PC-9 (cell line): ENCODE measurements around the gene MEFV. TPM values are rescaled to one million over a fixed set of nuclear protein-coding genes. Genes with fewer than 3 reads are reported as not detected.

Experiments
- BruUV-seq: library from RNA; stranded (reverse); fragments of 400-500 nt; replicated peaks from 2 replicates; lab custom pipeline; 2021; lab: Mats Ljungman, UMichigan
- CTCF ChIA-PET: fragments of 300-600 bp; sonication (Branson Sonifier 250); formaldehyde crosslinking; loops from one replicate; lab custom pipeline; 2022; ENCODE audit warnings: antibody characterized with exemption; lab: Charles Lee
- POLR2A ChIA-PET: fragments of 300-600 bp; sonication (Branson Sonifier 250); formaldehyde crosslinking; loops from one replicate; lab custom pipeline; 2022; ENCODE audit warnings: antibody characterized with exemption; ENCODE audit not compliant: unreplicated experiment; lab: Charles Lee
- DNase-seq, 2 experiments: peaks; one replicate each; pipeline versions ENCODE4 v3.0.0 to v3.0.0-alpha.2; 2015 to 2022; ENCODE audit warnings: mixed read lengths in 1 of 2
- H2AFZ ChIP-seq: fragments of 200-600 bp; sonication (generic); 2 replicates; pipeline ENCODE4 v1.8.1; 2017; ENCODE audit warnings: antibody characterized with exemption
- H3F3A ChIP-seq: fragments of 200-600 bp; sonication (generic); 2 replicates; pipeline ENCODE4 v1.8.1; 2017; ENCODE audit warnings: antibody characterized with exemption, mild to moderate bottlenecking, low read depth; ENCODE audit not compliant: insufficient read depth
- H3K27ac ChIP-seq: fragments of 200-600 bp; sonication (generic); 2 replicates; pipeline ENCODE4 v1.6.1; 2016; ENCODE audit warnings: mixed run types
- H3K27me3 ChIP-seq: fragments of 200-600 bp; sonication (generic); 2 replicates; pipeline ENCODE4 v1.6.1; 2016; ENCODE audit warnings: low read depth, mixed run types; ENCODE audit not compliant: insufficient read depth
- H3K36me3 ChIP-seq: fragments of 200-600 bp; sonication (generic); 2 replicates; pipeline ENCODE4 v1.6.1; 2016; ENCODE audit warnings: low read depth, mixed run types
- H3K4me1 ChIP-seq: fragments of 200-600 bp; sonication (generic); replicated peaks from 2 replicates; pipeline ENCODE4 v1.6.1; 2016; ENCODE audit warnings: mixed run types; ENCODE audit not compliant: insufficient read depth
- H3K4me2 ChIP-seq: fragments of 200-600 bp; sonication (generic); 2 replicates; pipeline ENCODE4 v1.6.1; 2017; ENCODE audit warnings: mixed run types
- H3K4me3 ChIP-seq: fragments of 200-600 bp; sonication (generic); 2 replicates; pipeline ENCODE4 v1.6.1; 2016; ENCODE audit warnings: mixed run types
- H3K79me2 ChIP-seq: fragments of 200-600 bp; sonication (generic); 2 replicates; pipeline ENCODE4 v1.6.1; 2017; ENCODE audit warnings: low read depth, mixed run types
- H3K9me2 ChIP-seq: fragments of 200-600 bp; sonication (generic); 2 replicates; pipeline ENCODE4 v1.8.1; 2017; ENCODE audit warnings: mild to moderate bottlenecking; ENCODE audit not compliant: insufficient read depth
- H3K9me3 ChIP-seq: fragments of 200-600 bp; sonication (generic); 2 replicates; pipeline ENCODE4 v1.8.1; 2016; ENCODE audit warnings: low read depth; ENCODE audit not compliant: insufficient read depth
- H4K20me1 ChIP-seq: fragments of 200-600 bp; sonication (generic); 2 replicates; pipeline ENCODE4 v1.8.1; 2017; ENCODE audit not compliant: insufficient read depth
- CTCF ChIP-seq: fragments of 200-600 bp; sonication (generic); conservative IDR thresholded peaks from 2 replicates; pipeline ENCODE4 v1.6.1; 2017; ENCODE audit warnings: mixed run types, antibody characterized with exemption, mild to moderate bottlenecking, moderate library complexity
- EZH2 ChIP-seq: fragments of 200-600 bp; sonication (generic); IDR thresholded peaks from 2 replicates; pipeline ENCODE4 v1.8.0; 2017; ENCODE audit warnings: antibody characterized with exemption, low read depth
- intact Hi-C: fragments of 100-400 bp; cut with micrococcal nuclease; formaldehyde crosslinking; loops from one replicate; pipeline ENCODE4 v1.10.0; 2022; ENCODE audit not compliant: unreplicated experiment
- total RNA-seq: library from RNA; stranded (reverse); gene quantifications from 2 replicates; pipeline ENCODE4 v1.2.3, GENCODE V29; 2021

MEFV gene
- total RNA-seq, 1 experiment from 2014 or later, result not detected

DNA sequence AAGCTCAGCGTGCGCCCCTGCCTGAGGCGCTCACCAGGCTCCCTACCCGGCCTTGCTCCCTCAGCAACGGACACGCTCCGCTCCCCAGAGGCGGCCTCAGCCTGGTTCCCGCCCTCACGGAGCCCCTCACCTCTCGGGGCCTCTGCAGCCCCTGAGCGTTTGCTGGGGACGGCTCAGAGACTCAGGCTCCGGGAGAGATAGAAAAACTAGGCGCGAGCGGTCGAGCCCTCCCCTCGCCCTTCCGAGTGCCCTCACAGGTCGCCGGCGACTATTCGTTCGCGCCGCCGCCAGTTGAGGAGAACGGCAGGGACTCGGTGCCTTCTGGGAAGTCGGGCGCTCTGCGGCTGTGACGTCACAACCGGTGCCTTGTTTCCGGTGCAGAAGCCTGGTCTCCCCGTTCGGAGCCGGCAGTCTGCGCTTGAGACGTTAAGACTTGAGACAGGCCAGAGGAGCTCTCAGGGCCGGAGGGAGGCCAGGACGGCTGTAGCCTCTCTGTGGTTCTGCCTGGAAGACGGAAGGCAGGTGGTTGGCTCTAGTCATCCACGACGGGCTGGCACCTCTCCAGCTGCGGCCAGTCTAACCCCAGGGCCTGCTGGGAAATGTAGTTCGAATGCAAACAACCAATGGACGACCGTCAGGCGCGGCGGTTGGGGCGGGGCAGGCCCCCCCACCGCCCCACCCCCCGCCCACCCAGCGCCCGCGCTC lies 21.4 kb downstream of the MEFV start, which contains the start of gene ZNF200:
Gene ZNF200 (minus strand): TSS at position 302 of the 705 bp plus-strand sequence. CDS start 1,403 bp downstream, outside the sequence.
- no peaks in the 10 kb centered on the region for H3K27me3 ChIP-seq
- TF ChIP-seq EZH2, result no peak
- no peak for TF ChIP-seq CTCF
- H3K4me1 ChIP-seq, result peaks cover 7% of the 10 kb centered on the region; the same call in 1 of the 2 replicates
- H3F3A ChIP-seq, result peaks cover 9% of the 10 kb centered on the region; the same call in 1 of the 2 replicates
- POLR2A ChIA-PET, result interaction anchor here (0.5 to 0.7 kb wide), 2 partner anchors 113 to 383 kb away, joined by 3 to 6 read pairs; no protein-coding TSS in a partner anchor
- intact Hi-C loops, result loop anchor here (2.0 kb wide), 1 partner anchor 48 kb away; the partner anchor contains the start of gene ZNF263
- peak within 1 kb of the TSS; percentile 87 for H3K4me2 ChIP-seq
- H4K20me1 ChIP-seq, result no peaks in the 10 kb centered on the region
- no TSS peak for BruUV-seq
- H3K9me3 ChIP-seq, result peaks cover 18% of the 10 kb centered on the region
- peak within 1 kb of the TSS; percentile 96 for H2AFZ ChIP-seq
- H3K27ac ChIP-seq, result peak within 1 kb of the TSS; percentile 55
- CTCF ChIA-PET, result no interaction called here
- H3K9me2 ChIP-seq, result no peaks in the 10 kb centered on the region
- peak within 1 kb of the TSS; percentile 88 for H3K4me3 ChIP-seq
- peaks cover 34% of the 10 kb centered on the region for H3K36me3 ChIP-seq
- peak; percentile 87 to 95 for DNase-seq
- peaks cover 15% of the 10 kb centered on the region for H3K79me2 ChIP-seq

DNA sequence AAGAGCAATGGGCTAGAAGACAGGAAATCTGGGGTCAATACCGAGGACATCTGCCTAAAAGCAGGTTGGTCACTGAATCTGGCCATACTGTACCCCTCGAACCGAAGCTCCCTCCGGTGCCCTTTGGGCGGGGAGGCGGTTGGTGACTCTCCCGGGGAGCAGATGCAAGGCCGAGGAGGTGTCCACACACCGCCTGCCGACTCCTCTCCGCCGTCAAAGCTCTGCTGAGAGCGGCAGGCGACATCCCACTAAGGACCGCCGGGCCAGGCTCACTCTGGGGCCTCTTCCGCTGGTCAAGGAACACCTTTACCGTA lies 21.9 kb downstream of the MEFV start:
- H3K9me3 ChIP-seq, result peaks cover 22% of the 10 kb centered on the region
- H3K79me2 ChIP-seq, result peaks cover 15% of the 10 kb centered on the region
- H3K9me2 ChIP-seq, result no peaks in the 10 kb centered on the region
- H3F3A ChIP-seq, result peaks cover 9% of the 10 kb centered on the region; the same call in 1 of the 2 replicates
- no peaks in the 10 kb centered on the region for H4K20me1 ChIP-seq
- ChIA-PET CTCF (no interaction called here), POLR2A (interaction anchor here (0.5 kb wide), 1 partner anchor 384 kb away, joined by 6 read pairs; no protein-coding TSS in a partner anchor)
- TF ChIP-seq CTCF (no peak), EZH2 (no peak)
- peak overlapping the region; percentile 55 for H3K27ac ChIP-seq
- peak overlapping the region; percentile 87 for H3K4me2 ChIP-seq
- H2AFZ ChIP-seq, result peak overlapping the region; percentile 96
- no TSS peak for BruUV-seq
- H3K36me3 ChIP-seq, result peaks cover 39% of the 10 kb centered on the region
- H3K27me3 ChIP-seq, result no peaks in the 10 kb centered on the region
- peaks cover 7% of the 10 kb centered on the region; the same call in 1 of the 2 replicates for H3K4me1 ChIP-seq
- H3K4me3 ChIP-seq, result peak overlapping the region; percentile 88
- intact Hi-C loops, result loop anchor here (2.0 kb wide), 1 partner anchor 48 kb away; the partner anchor contains the start of gene ZNF263
- peak in 1 of 2 experiments; percentile 44 for DNase-seq

GRCh38 chr16:3223913-3224515 lies 32.4 kb downstream of the MEFV start:
- H2AFZ ChIP-seq, result no peak overlapping the region
- ChIA-PET CTCF (no interaction called here), POLR2A (no interaction called here)
- H3K27ac ChIP-seq, result no peak overlapping the region
- no peaks in the 10 kb centered on the region for H4K20me1 ChIP-seq
- peaks cover 20% of the 10 kb centered on the region; the same call in 1 of the 2 replicates for H3F3A ChIP-seq
- H3K27me3 ChIP-seq, result no peaks in the 10 kb centered on the region
- H3K4me2 ChIP-seq, result no peak overlapping the region
- H3K36me3 ChIP-seq, result peaks cover 42% of the 10 kb centered on the region
- no peaks in the 10 kb centered on the region for H3K4me1 ChIP-seq
- no peaks in the 10 kb centered on the region for H3K79me2 ChIP-seq
- H3K9me2 ChIP-seq, result no peaks in the 10 kb centered on the region
- no TSS peak for BruUV-seq
- no peak for DNase-seq
- TF ChIP-seq EZH2 (no peak), CTCF (no peak)
- intact Hi-C loops, result no loop called here
- peak overlapping the region; percentile 2; the same call in 1 of the 2 replicates for H3K4me3 ChIP-seq
- H3K9me3 ChIP-seq, result peaks cover 52% of the 10 kb centered on the region
